ENCODE results near the gene GARNL3.

Gene GARNL3

GRCh38 chr9:127303830-127304229 is 39.3 kb downstream of the GARNL3 start:
- Histone ChIP-seq H3K9me3 (ENCODE audit: control insufficient read depth, insufficient read depth, low read length) (no peaks in the 10 kb centered on the region), H3K9ac (ENCODE audit: low read depth, low read length) (no peak overlapping the region), H3K36me3 (ENCODE audit: insufficient read depth, low read length) (no peaks in the 10 kb centered on the region), H3K4me1 (ENCODE audit: insufficient read depth, low read length) (no peaks in the 10 kb centered on the region; the same call in 1 of the 2 replicates)

GRCh38 chr9:127305206-127305837 is 40.7 kb downstream of the GARNL3 start:
- Histone ChIP-seq H3K9ac (ENCODE audit: low read depth, low read length) (no peak overlapping the region), H3K4me1 (ENCODE audit: insufficient read depth, low read length) (peaks cover 5% of the 10 kb centered on the region), H3K9me3 (ENCODE audit: control insufficient read depth, insufficient read depth, low read length) (no peaks in the 10 kb centered on the region), H3K36me3 (ENCODE audit: insufficient read depth, low read length) (no peaks in the 10 kb centered on the region)

GRCh38 chr9:127305838-127306226 is 41.3 kb downstream of the GARNL3 start:
- no peaks in the 10 kb centered on the region for H3K9me3 ChIP-seq (ENCODE audit: control insufficient read depth, insufficient read depth, low read length)
- H3K36me3 ChIP-seq (ENCODE audit: insufficient read depth, low read length): no peaks in the 10 kb centered on the region
- peaks cover 5% of the 10 kb centered on the region for H3K4me1 ChIP-seq (ENCODE audit: insufficient read depth, low read length)
- no peak overlapping the region for H3K9ac ChIP-seq (ENCODE audit: low read depth, low read length)

- H3K4me1 ChIP-seq (ENCODE audit: insufficient read depth, low read length): peaks cover 5% of the 10 kb centered on the region
- H3K9me3 ChIP-seq (ENCODE audit: control insufficient read depth, insufficient read depth, low read length): no peaks in the 10 kb centered on the region
- no peaks in the 10 kb centered on the region for H3K36me3 ChIP-seq (ENCODE audit: insufficient read depth, low read length)
- no peak overlapping the region for H3K9ac ChIP-seq (ENCODE audit: low read depth, low read length)
Measured at GRCh38 chr9:127307802-127308201, 43.2 kb downstream of the GARNL3 start.

- H3K9me3 ChIP-seq (ENCODE audit: control insufficient read depth, insufficient read depth, low read length): no peaks in the 10 kb centered on the region
- no peaks in the 10 kb centered on the region for H3K36me3 ChIP-seq (ENCODE audit: insufficient read depth, low read length)
- peaks cover 5% of the 10 kb centered on the region for H3K4me1 ChIP-seq (ENCODE audit: insufficient read depth, low read length)
- H3K9ac ChIP-seq (ENCODE audit: low read depth, low read length): no peak overlapping the region
Measured at GRCh38 chr9:127308652-127309434, 44.3 kb downstream of the GARNL3 start.

- peaks cover 5% of the 10 kb centered on the region for H3K4me1 ChIP-seq (ENCODE audit: insufficient read depth, low read length)
- no peaks in the 10 kb centered on the region for H3K36me3 ChIP-seq (ENCODE audit: insufficient read depth, low read length)
- no peaks in the 10 kb centered on the region for H3K9me3 ChIP-seq (ENCODE audit: control insufficient read depth, insufficient read depth, low read length)
- H3K9ac ChIP-seq (ENCODE audit: low read depth, low read length): no peak overlapping the region
Measured at GRCh38 chr9:127309715-127310114, 45.1 kb downstream of the GARNL3 start.

- no peaks in the 10 kb centered on the region for H3K9me3 ChIP-seq (ENCODE audit: control insufficient read depth, insufficient read depth, low read length)
- peaks cover 5% of the 10 kb centered on the region for H3K4me1 ChIP-seq (ENCODE audit: insufficient read depth, low read length)
- H3K9ac ChIP-seq (ENCODE audit: low read depth, low read length): no peak overlapping the region
- H3K36me3 ChIP-seq (ENCODE audit: insufficient read depth, low read length): no peaks in the 10 kb centered on the region
Measured at GRCh38 chr9:127311239-127311741, 46.7 kb downstream of the GARNL3 start.

- Histone ChIP-seq H3K4me1 (ENCODE audit: insufficient read depth, low read length) (peaks cover 5% of the 10 kb centered on the region), H3K36me3 (ENCODE audit: insufficient read depth, low read length) (no peaks in the 10 kb centered on the region)
Measured at GRCh38 chr9:127313042-127313560, 48.5 kb downstream of the GARNL3 start.

GRCh38 chr9:127314911-127315310 is 50.3 kb downstream of the GARNL3 start:
- Histone ChIP-seq H3K36me3 (ENCODE audit: insufficient read depth, low read length) (no peaks in the 10 kb centered on the region), H3K4me1 (ENCODE audit: insufficient read depth, low read length) (no peaks in the 10 kb centered on the region), H3K9ac (ENCODE audit: low read depth, low read length) (no peak overlapping the region), H3K9me3 (ENCODE audit: control insufficient read depth, insufficient read depth, low read length) (no peaks in the 10 kb centered on the region)

More at GRCh38 chr9:127313042-127313560, 48.5 kb downstream of the GARNL3 start:
- no peaks in the 10 kb centered on the region for H3K9me3 ChIP-seq (ENCODE audit: control insufficient read depth, insufficient read depth, low read length)
- H3K9ac ChIP-seq (ENCODE audit: low read depth, low read length): no peak overlapping the region

GRCh38 chr9:127316586-127317323 is 52.2 kb downstream of the GARNL3 start:
- H3K36me3 ChIP-seq (ENCODE audit: insufficient read depth, low read length): no peaks in the 10 kb centered on the region
- no peak overlapping the region for H3K9ac ChIP-seq (ENCODE audit: low read depth, low read length)
- H3K9me3 ChIP-seq (ENCODE audit: control insufficient read depth, insufficient read depth, low read length): no peaks in the 10 kb centered on the region
- H3K4me1 ChIP-seq (ENCODE audit: insufficient read depth, low read length): no peaks in the 10 kb centered on the region

GRCh38 chr9:127318651-127319167 is 54.1 kb downstream of the GARNL3 start:
- Histone ChIP-seq H3K36me3 (ENCODE audit: insufficient read depth, low read length) (no peaks in the 10 kb centered on the region), H3K9me3 (ENCODE audit: control insufficient read depth, insufficient read depth, low read length) (no peaks in the 10 kb centered on the region), H3K4me1 (ENCODE audit: insufficient read depth, low read length) (no peaks in the 10 kb centered on the region), H3K9ac (ENCODE audit: low read depth, low read length) (no peak overlapping the region)

GRCh38 chr9:127319366-127320114 is 55.0 kb downstream of the GARNL3 start:
- Histone ChIP-seq H3K4me1 (ENCODE audit: insufficient read depth, low read length) (no peaks in the 10 kb centered on the region), H3K36me3 (ENCODE audit: insufficient read depth, low read length) (no peaks in the 10 kb centered on the region), H3K9ac (ENCODE audit: low read depth, low read length) (no peak overlapping the region), H3K9me3 (ENCODE audit: control insufficient read depth, insufficient read depth, low read length) (no peaks in the 10 kb centered on the region)

- Histone ChIP-seq H3K4me1 (ENCODE audit: insufficient read depth, low read length) (no peaks in the 10 kb centered on the region), H3K9me3 (ENCODE audit: control insufficient read depth, insufficient read depth, low read length) (no peaks in the 10 kb centered on the region), H3K9ac (ENCODE audit: low read depth, low read length) (no peak overlapping the region), H3K36me3 (ENCODE audit: insufficient read depth, low read length) (no peaks in the 10 kb centered on the region)
Measured at GRCh38 chr9:127320115-127320378, 55.5 kb downstream of the GARNL3 start.

GRCh38 chr9:127323393-127323792 is 58.8 kb downstream of the GARNL3 start:
- H3K9ac ChIP-seq (ENCODE audit: low read depth, low read length): no peak overlapping the region
- H3K4me1 ChIP-seq (ENCODE audit: insufficient read depth, low read length): no peaks in the 10 kb centered on the region
- H3K36me3 ChIP-seq (ENCODE audit: insufficient read depth, low read length): no peaks in the 10 kb centered on the region
- no peaks in the 10 kb centered on the region for H3K9me3 ChIP-seq (ENCODE audit: control insufficient read depth, insufficient read depth, low read length)
